Measurements from ENCODE around the gene PFN4. TPM values are rescaled to one million over a fixed set of nuclear protein-coding genes. Genes with fewer than 3 reads are reported as not detected.
A peak's percentile ranks its signal among the peaks of the same experiment; 100 is the strongest.

Gene PFN4
- total and polyA plus RNA-seq, 2 of the 4 experiments (the other 2 are of a cell fraction) = 0.36 to 0.48 TPM

GRCh38 chr2:24075915-24076848, 47.0 kb downstream of the PFN4 start, which contains the start of gene SF3B6:
Gene SF3B6 (minus strand): TSS chr2:24076326. CDS start chr2:24076229, 97 bp downstream.
- peaks cover 17 to 38% of the 10 kb centered on the region in 2 experiments; a peak in 3 of 4 replicates for H3K79me1 ChIP-seq (ENCODE audit: low read depth in 1 of 2, low read length in 2 of 2)
- ChIA-PET POLR2A (ENCODE audit: unreplicated experiment) (interaction anchor here (0.7 kb wide), 1 partner anchor 10 kb away, joined by 10 read pairs; no protein-coding TSS in a partner anchor), CTCF (no interaction called here)
- H2AK9ac ChIP-seq (replicated peaks; ENCODE audit: low read depth, low read length, poor library complexity) = peak within 1 kb of the TSS; percentile 96
- intact Hi-C loops (cut with micrococcal nuclease) = loop anchor here (1.0 kb wide), 1 partner anchor 149 kb away; the partner anchor contains the start of gene ATAD2B
- H4K8ac ChIP-seq (ENCODE audit: low read depth in 2 of 2, low read length in 2 of 2) = peak within 1 kb of the TSS; percentile 63 to 95; a peak in 3 of 4 replicates
- DNase-seq (peak; percentile 99), ATAC-seq (ENCODE audit: low read depth) (peak; percentile 93)
- H3K4me2 ChIP-seq (ENCODE audit: low read depth, low read length) = peak within 1 kb of the TSS; percentile 71
- peak within 1 kb of the TSS; percentile 83 for H3K14ac ChIP-seq (replicated peaks; ENCODE audit: low read depth, low read length)
- no peaks in the 10 kb centered on the region for H3K9me3 ChIP-seq (ENCODE audit: control insufficient read depth, insufficient read depth, low read length)
- H3K4ac ChIP-seq (ENCODE audit: low read depth, low read length) = peak within 1 kb of the TSS; percentile 83
- H3K9ac ChIP-seq (ENCODE audit: low read depth, low read length) = peak within 1 kb of the TSS; percentile 82
- TF ChIP-seq FOS (IDR thresholded peaks at IDR 0.05; ENCODE audit: low read depth, low read length) = 0 out of 2 replicates have a peak, but pooled peaks have one; percentile 25
- TF ChIP-seq RAD21 (IDR thresholded peaks at IDR 0.05; ENCODE audit: low read length) = no peak
- TF ChIP-seq POLR2A (IDR thresholded peaks at IDR 0.05; ENCODE audit: low read depth, low read length) = peak; percentile 59; the same call in 1 of the 2 replicates
- TF ChIP-seq MXI1 (IDR thresholded peaks at IDR 0.05; ENCODE audit: borderline replicate concordance, low read depth, low read length) = no peak
- peak; percentile 73 for TF ChIP-seq MAFK (IDR thresholded peaks at IDR 0.05; ENCODE audit: low read depth, low read length)
- peak; percentile 79 for TF ChIP-seq MAZ (IDR thresholded peaks at IDR 0.05; ENCODE audit: borderline replicate concordance, low read depth, low read length)
- TF ChIP-seq, protein P1, sequence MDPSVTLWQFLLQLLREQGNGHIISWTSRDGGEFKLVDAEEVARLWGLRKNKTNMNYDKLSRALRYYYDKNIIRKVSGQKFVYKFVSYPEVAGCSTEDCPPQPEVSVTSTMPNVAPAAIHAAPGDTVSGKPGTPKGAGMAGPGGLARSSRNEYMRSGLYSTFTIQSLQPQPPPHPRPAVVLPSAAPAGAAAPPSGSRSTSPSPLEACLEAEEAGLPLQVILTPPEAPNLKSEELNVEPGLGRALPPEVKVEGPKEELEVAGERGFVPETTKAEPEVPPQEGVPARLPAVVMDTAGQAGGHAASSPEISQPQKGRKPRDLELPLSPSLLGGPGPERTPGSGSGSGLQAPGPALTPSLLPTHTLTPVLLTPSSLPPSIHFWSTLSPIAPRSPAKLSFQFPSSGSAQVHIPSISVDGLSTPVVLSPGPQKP (IDR thresholded peaks at IDR 0.05; ENCODE audit: borderline replicate concordance, low read depth, low read length) = peak; percentile 77; the same call in 1 of the 2 replicates
- peak; percentile 10; the same call in 1 of the 2 replicates for TF ChIP-seq SMC3 (IDR thresholded peaks at IDR 0.05; ENCODE audit: low read depth, low read length)
- 0 out of 2 replicates have a peak, but pooled peaks have one; percentile 5 for TF ChIP-seq CEBPB (IDR thresholded peaks at IDR 0.05; ENCODE audit: low read depth, low read length)
- no peak for TF ChIP-seq NFE2L2 (IDR thresholded peaks at IDR 0.05; ENCODE audit: low read depth, low read length)
- H3K4me1 ChIP-seq (ENCODE audit: control insufficient read depth, insufficient read depth, low read length) = peaks cover 3% of the 10 kb centered on the region; the same call in 1 of the 2 replicates
- H3K9me1 ChIP-seq (ENCODE audit: insufficient read depth, low read length) = no peaks in the 10 kb centered on the region
- peak within 1 kb of the TSS; percentile 73 for H3K4me3 ChIP-seq (ENCODE audit: insufficient read depth, low read depth, low read length)
- BruUV-seq (replicated peaks) = TSS peak; percentile 68
- H3K36me3 ChIP-seq (ENCODE audit: control insufficient read depth, insufficient read depth, low read length) = peaks cover 8% of the 10 kb centered on the region
- H4K5ac ChIP-seq (ENCODE audit: low read depth, low read length) = peak within 1 kb of the TSS; percentile 85
- peak within 1 kb of the TSS; percentile 94 for H2AFZ ChIP-seq (replicated peaks; ENCODE audit: low read length, poor library complexity)
- H4K20me1 ChIP-seq (ENCODE audit: insufficient read depth, low read length) = no peaks in the 10 kb centered on the region; the same call in 1 of the 2 replicates
- peak within 1 kb of the TSS; percentile 68 for H3K27ac ChIP-seq (ENCODE audit: insufficient read depth, low read length)
- no peaks in the 10 kb centered on the region for H3K27me3 ChIP-seq (ENCODE audit: control insufficient read depth, insufficient read depth, low read length)
- H2AK5ac ChIP-seq (ENCODE audit: low read depth, low read length) = peak within 1 kb of the TSS; percentile 26
- H2BK120ac ChIP-seq (ENCODE audit: low read depth, low read length) = peak within 1 kb of the TSS; percentile 39; the same call in 1 of the 2 replicates
- 0% methylated on average over 28 of the region's 64 CpGs; no CpG with 5 or more reads in 1 of the 2 experiments for WGBS, 2 experiments (ENCODE audit: extremely low coverage in 2 of 2, insufficient read length in 1 of 2)
- H4K91ac ChIP-seq (ENCODE audit: insufficient read depth, low read depth, low read length) = peak within 1 kb of the TSS; percentile 66
- peak within 1 kb of the TSS; percentile 49 for H2BK5ac ChIP-seq (ENCODE audit: low read depth, low read length, poor library complexity, severe bottlenecking)
- in situ Hi-C loops (cut with MboI; ENCODE audit: low sequenced_read_pairs) = loop anchor here (10.0 kb wide), 1 partner anchor 251 kb away; no protein-coding TSS in a partner anchor
- no peak within 1 kb of the TSS for H2BK15ac ChIP-seq (ENCODE audit: low read depth, low read length)
- peak within 1 kb of the TSS; percentile 38; the same call in 1 of the 2 replicates for H3K18ac ChIP-seq (ENCODE audit: low read depth, low read length)
- no peak within 1 kb of the TSS for H2BK20ac ChIP-seq (ENCODE audit: low read depth, low read length)
- dilution Hi-C loops (cut with HindIII; ENCODE audit: low sequenced_read_pairs, unreplicated experiment) = no loop called here
- peak within 1 kb of the TSS; percentile 53 for H3K23ac ChIP-seq (ENCODE audit: low read depth, low read length)
- H3K56ac ChIP-seq (ENCODE audit: extremely low read depth, insufficient read depth, low read length) = peak within 1 kb of the TSS; percentile 73
